Ectodermal cell (in vitro differentiated cells): ENCODE results near the gene RBFA.

ENCODE experiments used
- H3K27ac ChIP-seq: 2 replicates; pipeline ENCODE4 v1.7.0; 2013; ENCODE audit warnings: mild to moderate bottlenecking, low read depth, low read length; ENCODE audit not compliant: insufficient read depth, poor library complexity, severe bottlenecking
- H3K27me3 ChIP-seq: 2 replicates; pipeline ENCODE4 v1.7.0; 2013; ENCODE audit warnings: mild to moderate bottlenecking, low read length; ENCODE audit not compliant: insufficient read depth, control insufficient read depth, poor library complexity, severe bottlenecking
- H3K36me3 ChIP-seq: one replicate; pipeline ENCODE4 v1.7.0; 2013; ENCODE audit warnings: low read length; ENCODE audit not compliant: control insufficient read depth, insufficient read depth
- H3K4me1 ChIP-seq: one replicate; pipeline ENCODE4 v1.7.0; 2013; ENCODE audit warnings: low read length; ENCODE audit not compliant: control insufficient read depth, insufficient read depth
- H3K4me3 ChIP-seq: 2 replicates; pipeline ENCODE4 v1.7.0; 2013; ENCODE audit warnings: low read depth, low read length, control low read depth; ENCODE audit not compliant: insufficient read depth
- H3K9me3 ChIP-seq: 2 replicates; pipeline ENCODE4 v1.7.0; 2013; ENCODE audit warnings: mild to moderate bottlenecking, low read length, moderate library complexity; ENCODE audit not compliant: control insufficient read depth
- WGBS, 2 experiments: methylation state at CpG; one replicate each; pipeline ENCODE4 v1.1.7; 2013; ENCODE audit warnings: missing lambda C conversion rate in 2 of 2; 5-methylcytosine and 5-hydroxymethylcytosine counted together

The RBFA gene

GRCh38 chr18:80044072-80044471 lies 9.8 kb downstream of the RBFA start:
- no peaks in the 10 kb centered on the region for H3K9me3 ChIP-seq
- peaks cover 30% of the 10 kb centered on the region for H3K36me3 ChIP-seq
- WGBS, 2 experiments, result 96 to 97% methylated on average over 11 of the region's 11 CpGs
- no peaks in the 10 kb centered on the region for H3K27me3 ChIP-seq
- no peak overlapping the region for H3K27ac ChIP-seq
- no peak overlapping the region for H3K4me3 ChIP-seq
- H3K4me1 ChIP-seq, result no peaks in the 10 kb centered on the region

GRCh38 chr18:80046011-80046410 lies 11.8 kb downstream of the RBFA start:
- H3K4me3 ChIP-seq, result no peak overlapping the region
- H3K27ac ChIP-seq, result no peak overlapping the region
- no peaks in the 10 kb centered on the region for H3K27me3 ChIP-seq
- WGBS, 2 experiments, result 95 to 99% methylated on average over 8 of the region's 8 CpGs
- peaks cover 7% of the 10 kb centered on the region for H3K9me3 ChIP-seq
- no peaks in the 10 kb centered on the region for H3K4me1 ChIP-seq
- H3K36me3 ChIP-seq, result peaks cover 45% of the 10 kb centered on the region

- Histone ChIP-seq H3K27ac (no peak overlapping the region), H3K4me3 (no peak overlapping the region), H3K4me1 (no peaks in the 10 kb centered on the region), H3K27me3 (no peaks in the 10 kb centered on the region), H3K36me3 (peaks cover 46% of the 10 kb centered on the region), H3K9me3 (peaks cover 7% of the 10 kb centered on the region)
- WGBS, 2 experiments, result 91% methylated on average over 16 of the region's 16 CpGs
These were observed 12.2 kb downstream of the RBFA start for GRCh38 chr18:80046431-80046830.

- no peaks in the 10 kb centered on the region for H3K4me1 ChIP-seq
- peaks cover 46% of the 10 kb centered on the region for H3K36me3 ChIP-seq
- no peak overlapping the region for H3K4me3 ChIP-seq
- WGBS, 2 experiments, result 87 to 89% methylated on average over 10 of the region's 10 CpGs
- no peaks in the 10 kb centered on the region for H3K27me3 ChIP-seq
- H3K9me3 ChIP-seq, result peaks cover 7% of the 10 kb centered on the region
- H3K27ac ChIP-seq, result no peak overlapping the region
These were observed 12.8 kb downstream of the RBFA start for GRCh38 chr18:80046961-80047541.

- no peak overlapping the region for H3K27ac ChIP-seq
- WGBS, 2 experiments, result 92 to 96% methylated on average over 6 of the region's 6 CpGs
- peaks cover 12% of the 10 kb centered on the region for H3K9me3 ChIP-seq
- no peaks in the 10 kb centered on the region for H3K4me1 ChIP-seq
- H3K36me3 ChIP-seq, result peaks cover 31% of the 10 kb centered on the region
- no peak overlapping the region for H3K4me3 ChIP-seq
- H3K27me3 ChIP-seq, result no peaks in the 10 kb centered on the region
These were observed 16.6 kb downstream of the RBFA start for GRCh38 chr18:80050797-80051196.

- Histone ChIP-seq H3K4me1 (no peaks in the 10 kb centered on the region), H3K27me3 (no peaks in the 10 kb centered on the region), H3K36me3 (peaks cover under 1% of the 10 kb centered on the region), H3K27ac (no peak overlapping the region), H3K4me3 (no peak overlapping the region), H3K9me3 (peaks cover 7% of the 10 kb centered on the region)
- 89 to 97% methylated on average over 2 of the region's 2 CpGs for WGBS, 2 experiments
These were observed 21.9 kb downstream of the RBFA start for GRCh38 chr18:80056095-80056494.

- Histone ChIP-seq H3K4me3 (no peak overlapping the region), H3K9me3 (peaks cover 9% of the 10 kb centered on the region), H3K27ac (no peak overlapping the region), H3K36me3 (no peaks in the 10 kb centered on the region), H3K4me1 (no peaks in the 10 kb centered on the region), H3K27me3 (no peaks in the 10 kb centered on the region)
- WGBS, 2 experiments, result 88 to 93% methylated on average over 6 of the region's 6 CpGs
These were observed 25.7 kb downstream of the RBFA start for GRCh38 chr18:80059945-80060344.

GRCh38 chr18:80065705-80066104 lies 31.5 kb downstream of the RBFA start:
- WGBS, 2 experiments, result 93 to 95% methylated on average over 9 of the region's 9 CpGs
- Histone ChIP-seq H3K4me1 (no peaks in the 10 kb centered on the region), H3K36me3 (no peaks in the 10 kb centered on the region), H3K9me3 (peaks cover 6% of the 10 kb centered on the region), H3K27ac (no peak overlapping the region), H3K27me3 (no peaks in the 10 kb centered on the region), H3K4me3 (no peak overlapping the region)

GRCh38 chr18:80067321-80067720 lies 33.1 kb downstream of the RBFA start:
- 95 to 96% methylated on average over 8 of the region's 8 CpGs for WGBS, 2 experiments

GRCh38 chr18:80067897-80068296 lies 33.7 kb downstream of the RBFA start:
- WGBS, 2 experiments, result 95 to 97% methylated on average over 10 of the region's 10 CpGs
- Histone ChIP-seq H3K27me3 (no peaks in the 10 kb centered on the region), H3K4me3 (no peak overlapping the region), H3K36me3 (no peaks in the 10 kb centered on the region), H3K27ac (no peak overlapping the region), H3K4me1 (no peaks in the 10 kb centered on the region), H3K9me3 (no peaks in the 10 kb centered on the region)

More at GRCh38 chr18:80067321-80067720, 33.1 kb downstream of the RBFA start:
- peaks cover 5% of the 10 kb centered on the region for H3K9me3 ChIP-seq
- no peaks in the 10 kb centered on the region for H3K27me3 ChIP-seq
- H3K4me3 ChIP-seq, result no peak overlapping the region
- no peaks in the 10 kb centered on the region for H3K36me3 ChIP-seq
- no peaks in the 10 kb centered on the region for H3K4me1 ChIP-seq
- H3K27ac ChIP-seq, result no peak overlapping the region
